ENCODE results near the gene WDR37. TPM values are rescaled to one million over a fixed set of nuclear protein-coding genes. Genes with fewer than 3 reads are reported as not detected.

WDR37 gene
- total and polyA plus RNA-seq, 9 of the 15 experiments (the other 6 are each of a cell fraction or from before 2014, with no cell fraction given): 2.3 to 11.6 (median 6.7) TPM

GRCh38 chr10:1009071-1009494 lies 47.1 kb upstream of the WDR37 start (continued):
- TF ChIP-seq ZNF699 (CRISPR knock-in tag; IDR thresholded peaks at IDR 0.05; ENCODE audit: insufficient replicate concordance) (no peak), NCOA6 (IDR thresholded peaks at IDR 0.05) (no peak), ZNF263 (CRISPR knock-in tag; IDR thresholded peaks at IDR 0.05; ENCODE audit: borderline replicate concordance) (no peak), JUNB (CRISPR knock-in tag; conservative IDR thresholded peaks at IDR 0.05) (no peak), CTCF (IDR thresholded peaks at IDR 0.05 in 2 of 3, conservative IDR thresholded peaks at IDR 0.05 in 1 of 3; ENCODE audit: insufficient read depth in 2 of 3, low read depth in 1 of 3, low read length in 3 of 3) (no peak), TBL1XR1 (IDR thresholded peaks at IDR 0.05; ENCODE audit: low read length in 2 of 2) (0 out of 4 replicates have a peak, but pooled peaks of 1 of the 2 experiments have one; percentile 28), PTBP1 (IDR thresholded peaks at IDR 0.05; ENCODE audit: low read depth, low read length) (peak; percentile 98), ARID3A (IDR thresholded peaks at IDR 0.05; ENCODE audit: borderline replicate concordance, low read depth, low read length) (no peak), ETV1 (tag; conservative IDR thresholded peaks at IDR 0.05; ENCODE audit: low read depth) (peak; percentile 19; the same call in 1 of the 2 replicates), ZMIZ1 (IDR thresholded peaks at IDR 0.05; ENCODE audit: low read depth in 2 of 2, low read length in 2 of 2) (peak in 1 of 2 experiments; percentile 49; a peak in 1 of 4 replicates), POLR2AphosphoS5 (IDR thresholded peaks at IDR 0.05; ENCODE audit: control insufficient read depth, insufficient read depth, low read depth, low read length) (peak; percentile 73), MTA1 (IDR thresholded peaks at IDR 0.05; ENCODE audit: borderline replicate concordance) (0 out of 2 replicates have a peak, but pooled peaks have one; percentile 55), MTA2 (IDR thresholded peaks at IDR 0.05; ENCODE audit: low read depth) (peak; percentile 63), SOX6 (IDR thresholded peaks at IDR 0.05) (peak; percentile 68), CEBPB (tag; IDR thresholded peaks at IDR 0.05) (no peak), HNRNPH1 (optimal IDR thresholded peaks at IDR 0.05; ENCODE audit: low read depth, low read length) (no peak)

Data from K562 (cell line).